HUES48 (cell line): ENCODE measurements around the gene ADAMTS3.

ENCODE experiments used
- H3K27ac ChIP-seq: one replicate; pipeline ENCODE4 v1.7.0; 2013; ENCODE audit warnings: low read depth, low read length, inconsistent platforms
- H3K27me3 ChIP-seq: 2 replicates; pipeline ENCODE4 v1.6.1; 2013; ENCODE audit warnings: mild to moderate bottlenecking, low read length; ENCODE audit not compliant: control insufficient read depth, insufficient read depth
- H3K36me3 ChIP-seq: 2 replicates; pipeline ENCODE4 v1.6.1; 2013; ENCODE audit warnings: low read length; ENCODE audit not compliant: control insufficient read depth, insufficient read depth
- H3K4me1 ChIP-seq: 2 replicates; pipeline ENCODE4 v1.6.1; 2013; ENCODE audit warnings: mild to moderate bottlenecking, low read length; ENCODE audit not compliant: control insufficient read depth, insufficient read depth
- H3K4me3 ChIP-seq: 2 replicates; pipeline ENCODE4 v1.5.1; 2013; ENCODE audit warnings: mild to moderate bottlenecking, low read depth, low read length
- H3K9ac ChIP-seq: 2 replicates; pipeline ENCODE4 v1.6.1; 2013; ENCODE audit warnings: mild to moderate bottlenecking, low read depth, low read length, moderate library complexity
- H3K9me3 ChIP-seq: 2 replicates; pipeline ENCODE4 v1.6.1; 2013; ENCODE audit warnings: low read length; ENCODE audit not compliant: control insufficient read depth, insufficient read depth

Gene ADAMTS3

DNA sequence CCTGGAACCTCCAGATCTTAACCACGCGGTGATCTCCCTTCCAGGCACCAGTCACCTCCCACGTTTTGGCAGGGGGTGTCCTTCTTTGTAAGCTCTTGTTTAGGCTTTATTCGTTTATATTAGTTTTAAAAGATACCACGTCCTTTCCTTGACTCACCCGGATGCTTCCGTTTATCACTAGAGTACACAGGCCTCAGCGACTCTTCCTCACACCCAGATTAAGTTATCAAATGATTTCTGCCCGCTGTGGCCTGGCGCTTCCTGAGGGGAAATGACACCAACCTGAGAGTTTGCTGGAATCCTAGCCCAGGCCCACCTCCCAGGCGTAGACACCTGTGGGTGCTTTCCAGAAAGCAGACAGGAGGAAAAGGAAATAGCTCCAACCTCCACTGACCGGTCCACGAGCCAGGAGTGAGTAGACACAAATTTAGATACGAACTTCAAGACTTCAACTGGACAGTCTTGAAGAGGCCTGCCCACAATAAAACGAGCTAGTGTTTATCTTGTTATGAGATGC is 756 bp upstream of the ADAMTS3 start:
- peak overlapping the region; percentile 77 for H3K27ac ChIP-seq
- peak overlapping the region; percentile 41; the same call in 1 of the 2 replicates for H3K9ac ChIP-seq
- peak overlapping the region; percentile 82 for H3K4me3 ChIP-seq

GRCh38 chr4:72567821-72568675 is 973 bp downstream of the ADAMTS3 start:
- peaks cover 10% of the 10 kb centered on the region for H3K27me3 ChIP-seq
- H3K4me3 ChIP-seq = peak overlapping the region; percentile 82
- peak overlapping the region; percentile 28; the same call in 1 of the 2 replicates for H3K9ac ChIP-seq
- no peaks in the 10 kb centered on the region for H3K36me3 ChIP-seq
- H3K9me3 ChIP-seq = no peaks in the 10 kb centered on the region
- H3K4me1 ChIP-seq = peaks cover 14% of the 10 kb centered on the region; the same call in 1 of the 2 replicates
- H3K27ac ChIP-seq = peak overlapping the region; percentile 74

More for the DNA sequence above, 756 bp upstream of the ADAMTS3 start:
- H3K9me3 ChIP-seq = no peaks in the 10 kb centered on the region
- no peaks in the 10 kb centered on the region for H3K36me3 ChIP-seq
- peaks cover 14% of the 10 kb centered on the region; the same call in 1 of the 2 replicates for H3K4me1 ChIP-seq
- H3K27me3 ChIP-seq = peaks cover 10% of the 10 kb centered on the region

DNA sequence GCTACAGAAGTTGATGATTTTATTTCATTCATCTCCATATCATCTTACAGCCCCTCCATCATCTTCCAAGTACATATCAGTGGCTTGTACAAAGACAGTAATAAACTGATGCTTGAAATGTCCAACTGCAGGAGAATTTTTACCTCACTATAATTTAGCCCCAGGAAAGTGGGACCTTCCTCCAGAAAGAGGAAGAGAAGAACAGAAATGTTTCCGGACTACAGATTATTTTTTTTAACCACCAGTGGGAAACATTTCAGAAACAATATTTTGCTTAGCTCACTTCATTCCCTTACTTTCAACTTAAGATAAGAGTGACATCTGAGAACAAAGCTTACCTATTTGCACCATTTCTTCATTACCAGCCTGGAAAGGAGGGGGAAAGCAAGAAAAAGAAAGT is 2.0 kb downstream of the ADAMTS3 start:
- H3K9me3 ChIP-seq = no peaks in the 10 kb centered on the region
- H3K27me3 ChIP-seq = peaks cover 10% of the 10 kb centered on the region
- no peak overlapping the region for H3K27ac ChIP-seq
- H3K36me3 ChIP-seq = no peaks in the 10 kb centered on the region
- H3K4me1 ChIP-seq = peaks cover 14% of the 10 kb centered on the region; the same call in 1 of the 2 replicates
- H3K9ac ChIP-seq = no peak overlapping the region
- peak overlapping the region; percentile 82 for H3K4me3 ChIP-seq

DNA sequence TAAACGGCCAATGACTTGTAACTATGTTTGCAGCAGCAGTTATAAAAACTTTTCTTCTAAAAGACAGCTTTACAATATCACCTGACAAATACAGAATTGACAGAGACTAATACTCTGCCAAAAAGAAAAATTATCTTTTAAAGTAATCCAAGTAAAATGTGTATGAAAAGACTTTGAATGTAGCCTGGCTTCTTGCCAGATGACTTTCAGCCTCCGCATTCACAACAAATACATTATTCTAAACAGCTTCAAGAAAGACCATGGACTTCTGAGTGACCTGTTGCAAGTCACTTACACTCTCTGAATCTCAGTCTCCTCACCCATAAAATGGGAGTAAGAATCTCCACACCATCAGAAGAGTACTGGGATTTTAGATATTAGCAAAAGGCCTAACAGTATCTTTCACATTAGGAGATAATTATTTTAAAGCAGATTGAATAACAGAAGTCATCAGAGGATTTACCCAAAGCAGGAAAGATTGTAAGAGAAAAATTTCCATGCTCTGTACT is 2.5 kb downstream of the ADAMTS3 start:
- H3K27me3 ChIP-seq = peaks cover 10% of the 10 kb centered on the region
- no peak overlapping the region for H3K27ac ChIP-seq
- no peak overlapping the region for H3K9ac ChIP-seq
- no peak overlapping the region for H3K4me3 ChIP-seq
- H3K9me3 ChIP-seq = no peaks in the 10 kb centered on the region
- no peaks in the 10 kb centered on the region for H3K36me3 ChIP-seq
- H3K4me1 ChIP-seq = peaks cover 14% of the 10 kb centered on the region; the same call in 1 of the 2 replicates

GRCh38 chr4:72564789-72565188 is 4.2 kb downstream of the ADAMTS3 start:
- H3K36me3 ChIP-seq = no peaks in the 10 kb centered on the region
- H3K4me3 ChIP-seq = no peak overlapping the region
- no peaks in the 10 kb centered on the region for H3K9me3 ChIP-seq
- 0 out of 2 replicates have a peak, but pooled peaks cover under 1% of the 10 kb centered on the region for H3K27me3 ChIP-seq
- H3K9ac ChIP-seq = no peak overlapping the region
- H3K4me1 ChIP-seq = peaks cover 11% of the 10 kb centered on the region; the same call in 1 of the 2 replicates
- H3K27ac ChIP-seq = no peak overlapping the region

GRCh38 chr4:72564184-72564583 is 4.8 kb downstream of the ADAMTS3 start:
- H3K4me3 ChIP-seq = no peak overlapping the region
- H3K27ac ChIP-seq = no peak overlapping the region
- no peak overlapping the region for H3K9ac ChIP-seq
- no peaks in the 10 kb centered on the region for H3K27me3 ChIP-seq
- H3K36me3 ChIP-seq = no peaks in the 10 kb centered on the region
- H3K9me3 ChIP-seq = no peaks in the 10 kb centered on the region
- H3K4me1 ChIP-seq = peaks cover 10% of the 10 kb centered on the region; the same call in 1 of the 2 replicates

DNA sequence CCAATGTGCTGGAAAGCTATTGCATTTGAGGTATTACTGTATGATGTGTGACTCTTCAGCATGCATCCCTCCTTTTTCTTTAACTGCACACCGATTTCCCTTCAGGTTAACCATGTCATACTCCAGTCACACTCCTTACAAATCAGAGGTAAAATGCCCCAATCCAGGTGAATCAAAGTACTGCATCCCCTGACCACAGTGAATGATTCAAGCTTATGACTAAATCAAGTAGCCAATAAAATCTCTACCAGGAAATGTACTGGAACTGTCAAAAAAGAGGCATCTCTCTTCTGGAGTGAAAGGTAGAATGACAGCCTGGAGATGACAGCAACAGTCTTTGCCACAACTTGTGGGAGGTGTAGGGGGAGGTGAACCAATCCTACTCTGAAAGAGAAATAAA is 10.4 kb downstream of the ADAMTS3 start:
- H3K36me3 ChIP-seq = no peaks in the 10 kb centered on the region
- H3K27me3 ChIP-seq = no peaks in the 10 kb centered on the region
- no peaks in the 10 kb centered on the region for H3K9me3 ChIP-seq
- H3K9ac ChIP-seq = no peak overlapping the region
- no peaks in the 10 kb centered on the region for H3K4me1 ChIP-seq
- H3K4me3 ChIP-seq = no peak overlapping the region
- no peak overlapping the region for H3K27ac ChIP-seq

DNA sequence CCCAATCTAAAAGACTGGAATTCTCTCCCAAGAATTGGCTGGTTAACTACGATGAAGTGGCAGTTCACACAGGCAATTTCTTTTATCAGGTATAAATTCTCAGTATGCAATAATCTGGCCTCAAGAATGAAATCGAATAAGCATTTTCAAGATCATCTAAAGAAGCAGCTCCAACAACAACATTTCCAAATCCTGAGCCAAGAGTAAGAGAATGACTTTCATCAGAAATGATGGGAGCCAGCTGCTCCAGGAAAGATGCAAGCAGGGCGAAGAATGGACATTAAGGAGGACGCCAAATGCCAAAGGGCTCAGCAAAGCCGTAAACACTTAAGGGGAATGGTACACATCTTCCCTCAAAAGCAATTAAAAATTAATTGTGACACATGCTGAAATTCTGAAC is 12.0 kb downstream of the ADAMTS3 start:
- Histone ChIP-seq H3K27me3 (no peaks in the 10 kb centered on the region), H3K4me1 (no peaks in the 10 kb centered on the region), H3K9ac (no peak overlapping the region), H3K9me3 (no peaks in the 10 kb centered on the region), H3K36me3 (no peaks in the 10 kb centered on the region), H3K4me3 (no peak overlapping the region), H3K27ac (no peak overlapping the region)

DNA sequence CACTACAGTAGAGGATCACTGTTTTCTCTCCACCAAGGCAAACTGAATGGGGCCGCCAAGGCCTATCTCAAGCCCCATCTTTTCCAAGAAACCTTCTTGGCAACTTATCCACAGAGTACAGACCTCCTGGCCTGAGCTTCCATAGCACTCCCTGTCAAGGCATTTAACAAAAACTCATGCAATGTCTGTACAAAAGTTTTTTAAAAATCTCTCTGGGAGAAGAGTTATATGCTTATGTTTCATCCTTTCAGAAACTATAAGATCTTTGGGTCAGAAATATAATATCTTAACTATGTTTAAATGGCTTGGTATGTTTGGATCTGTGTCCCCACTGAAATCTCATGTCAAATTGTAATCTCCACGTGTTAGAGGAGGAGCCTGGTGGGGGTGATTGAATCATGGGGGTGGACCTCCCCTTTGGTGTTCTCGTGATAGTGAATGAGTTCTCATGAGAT is 13.6 kb downstream of the ADAMTS3 start:
- Histone ChIP-seq H3K4me1 (no peaks in the 10 kb centered on the region), H3K36me3 (no peaks in the 10 kb centered on the region), H3K9me3 (no peaks in the 10 kb centered on the region), H3K9ac (no peak overlapping the region), H3K4me3 (no peak overlapping the region), H3K27me3 (no peaks in the 10 kb centered on the region), H3K27ac (no peak overlapping the region)

DNA sequence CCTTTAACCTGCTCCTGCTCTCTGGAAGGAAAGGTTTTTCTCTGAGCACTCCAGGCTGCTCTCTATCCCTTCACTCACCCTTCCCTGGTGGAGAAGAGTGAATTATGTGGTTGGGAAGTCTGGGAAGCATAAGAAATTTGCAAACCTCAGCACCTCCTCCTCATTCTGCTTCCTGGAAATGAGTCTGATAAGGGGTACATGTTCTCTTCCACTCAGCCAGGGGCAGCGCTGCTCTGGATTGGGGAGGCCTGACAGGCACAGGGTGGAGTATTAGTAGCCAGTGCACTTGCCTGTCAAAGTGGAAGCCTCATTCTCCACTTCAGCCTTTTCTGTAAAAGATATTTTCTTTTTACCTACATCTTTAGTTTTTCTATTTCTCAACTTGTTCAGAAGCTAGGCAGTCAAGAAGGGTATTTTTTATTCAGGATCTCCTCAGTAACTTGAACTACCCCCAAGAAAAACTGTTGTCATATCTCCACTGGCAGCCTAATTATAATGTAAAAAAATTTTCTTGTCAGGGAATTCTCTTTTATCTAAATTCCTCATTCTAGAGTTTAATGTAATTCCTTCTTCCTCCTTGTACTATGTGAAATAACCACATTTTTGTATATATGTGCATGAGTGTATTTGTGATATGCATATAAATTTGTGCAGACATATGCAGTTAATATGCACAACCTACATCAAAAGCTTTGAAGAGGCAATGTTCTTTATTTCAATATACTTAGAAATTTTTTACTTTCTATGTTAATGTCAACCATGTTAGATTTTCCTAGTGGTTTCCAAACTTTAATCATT is 15.3 kb downstream of the ADAMTS3 start:
- no peak overlapping the region for H3K27ac ChIP-seq

More for the DNA sequence above, 15.3 kb downstream of the ADAMTS3 start:
- H3K4me3 ChIP-seq = no peak overlapping the region
- no peaks in the 10 kb centered on the region for H3K27me3 ChIP-seq
- no peaks in the 10 kb centered on the region for H3K36me3 ChIP-seq
- H3K9me3 ChIP-seq = no peaks in the 10 kb centered on the region
- H3K9ac ChIP-seq = no peak overlapping the region
- no peaks in the 10 kb centered on the region for H3K4me1 ChIP-seq
